Naive thymus-derived CD4-positive, alpha-beta T cell (primary cell): ENCODE measurements around the gene AUP1. TPM values are rescaled to one million over a fixed set of nuclear protein-coding genes. Genes with fewer than 3 reads are reported as not detected.

Source experiments
- ATAC-seq: fragments of 150-1000 bp; cut with Tn5 transposase; 2 replicates; pipeline ENCODE4 v1.10.0; 2021; ENCODE audit warnings: mild to moderate bottlenecking, moderate library complexity
- CTCF ChIA-PET: fragments of 350-600 bp; sonication (Branson Sonifier 250); formaldehyde crosslinking; loops from one replicate; lab custom pipeline; 2021; ENCODE audit warnings: antibody characterized with exemption; lab: Charles Lee
- POLR2A ChIA-PET: fragments of 350-600 bp; sonication (Branson Sonifier 250); formaldehyde crosslinking; loops from one replicate; lab custom pipeline; 2021; ENCODE audit warnings: antibody characterized with exemption, inconsistent platforms; lab: Charles Lee
- DNase-seq, 9 donors: peaks; one replicate each; pipeline versions ENCODE4 v3.0.0 to v3.0.0-alpha.2; 2020 to 2022; ENCODE audit warnings: mixed read lengths in 1 of 9
- H3K27ac ChIP-seq: one replicate; pipeline ENCODE4 v1.7.0; 2013; ENCODE audit warnings: mild to moderate bottlenecking, low read depth, low read length, moderate library complexity
- H3K27me3 ChIP-seq, 2 donors: one replicate each; pipeline ENCODE4 v1.7.0; 2013; ENCODE audit warnings: low read length in 2 of 2, mild to moderate bottlenecking in 2 of 2, moderate library complexity in 2 of 2; ENCODE audit not compliant: control insufficient read depth in 2 of 2, insufficient read depth in 2 of 2
- H3K36me3 ChIP-seq, 3 experiments: 1 replicate in 2 of 3; 2 replicates in 1 of 3; pipeline ENCODE4 v1.7.0; 2013; ENCODE audit warnings: low read length in 3 of 3, mild to moderate bottlenecking in 3 of 3, moderate library complexity in 1 of 3; ENCODE audit not compliant: insufficient read depth in 3 of 3, control insufficient read depth in 2 of 3
- H3K4me1 ChIP-seq, 2 donors: one replicate each; pipeline ENCODE4 v1.7.0; 2013; ENCODE audit warnings: low read length in 2 of 2, mild to moderate bottlenecking in 2 of 2, moderate library complexity in 1 of 2; ENCODE audit not compliant: control insufficient read depth in 2 of 2, insufficient read depth in 2 of 2
- H3K4me3 ChIP-seq: 2 replicates; pipeline ENCODE4 v1.7.0; 2013; ENCODE audit warnings: mild to moderate bottlenecking, low read length
- H3K9me3 ChIP-seq, 3 experiments: 1 replicate in 2 of 3; 2 replicates in 1 of 3; pipeline ENCODE4 v1.7.0; 2013; ENCODE audit warnings: low read length in 3 of 3; ENCODE audit not compliant: control insufficient read depth in 2 of 3
- H3K27ac Mint-ChIP-seq, 9 donors: one replicate each; pipeline ENCODE4 v1.8.0; 2020 to 2022; ENCODE audit warnings: mixed read lengths in 9 of 9, mild to moderate bottlenecking in 8 of 9, moderate library complexity in 5 of 9, inconsistent platforms in 2 of 9
- H3K27me3 Mint-ChIP-seq, 5 donors: one replicate each; pipeline ENCODE4 v1.8.0; 2021 to 2022; ENCODE audit warnings: mixed read lengths in 5 of 5, mild to moderate bottlenecking in 1 of 5
- H3K36me3 Mint-ChIP-seq, 5 donors: one replicate each; pipeline ENCODE4 v1.8.0; 2020 to 2022; ENCODE audit warnings: mixed read lengths in 5 of 5, mild to moderate bottlenecking in 3 of 5, inconsistent platforms in 1 of 5
- H3K4me1 Mint-ChIP-seq, 7 donors: one replicate each; pipeline ENCODE4 v1.8.0; 2020 to 2022; ENCODE audit warnings: mixed read lengths in 7 of 7, mild to moderate bottlenecking in 3 of 7, inconsistent platforms in 1 of 7
- H3K4me3 Mint-ChIP-seq, 10 donors: one replicate each; pipeline ENCODE4 v1.8.0; 2020 to 2022; ENCODE audit warnings: mild to moderate bottlenecking in 10 of 10, mixed read lengths in 10 of 10, moderate library complexity in 6 of 10, inconsistent platforms in 2 of 10
- H3K9me3 Mint-ChIP-seq, 11 donors: one replicate each; pipeline ENCODE4 v1.8.0; 2020 to 2022; ENCODE audit warnings: mixed read lengths in 11 of 11, mild to moderate bottlenecking in 4 of 11, inconsistent platforms in 1 of 11, moderate library complexity in 1 of 11
- intact Hi-C, 2 donors: fragments of 100-400 bp; cut with micrococcal nuclease; formaldehyde crosslinking; loops; one replicate each; pipeline ENCODE4 v1.15.1; 2023
- polyA plus RNA-seq, 2 donors: library from polyadenylated mRNA; unstranded; fragments of 300-500 nt; fragmentation: Illumina TruSeq; gene quantifications; one replicate each; pipeline ENCODE4 v1.2.3, GENCODE V29; 2021
- total RNA-seq, 6 experiments: library from RNA in 5 of 6; stranded (reverse) in 5 of 6; gene quantifications; 1 replicate in 5 of 6; 2 replicates in 1 of 6; pipeline ENCODE4 v1.2.3 and lab custom pipeline; 2021 to 2026

Gene AUP1
- total and polyA plus RNA-seq, 7 experiments from 2014 or later: 69.7 to 160 (median 139) TPM

DNA sequence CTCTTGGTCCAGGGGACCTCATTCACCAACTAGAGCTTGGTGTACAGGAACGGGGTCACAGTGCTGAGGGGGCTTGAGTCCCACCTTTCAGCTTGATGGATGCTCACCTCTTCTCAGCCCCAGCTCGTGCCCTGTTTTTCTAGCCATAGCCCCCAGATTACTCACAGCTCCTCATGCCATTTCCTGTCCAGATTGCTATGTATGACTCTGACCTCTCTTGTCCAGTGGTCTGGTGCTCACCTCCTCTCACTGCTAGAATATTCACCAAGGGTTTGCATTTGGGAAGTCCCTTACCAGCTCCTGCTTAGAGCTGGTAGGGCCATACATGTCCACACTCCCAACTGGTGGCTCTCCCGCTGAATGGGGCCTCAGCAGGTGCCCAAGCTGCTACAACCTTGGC is 36.0 kb downstream of the AUP1 start:
- H3K4me3 ChIP-seq: no peak overlapping the region
- DNase-seq (no peak), ATAC-seq (no peak)
- peaks cover 0 to 7% of the 10 kb centered on the region in 2 donors for H3K27me3 ChIP-seq
- H3K27ac Mint-ChIP-seq: no peak overlapping the region
- peaks cover 5 to 59% (median 8%) of the 10 kb centered on the region in 3 experiments for H3K36me3 ChIP-seq
- peaks cover 2 to 11% of the 10 kb centered on the region in 2 donors for H3K4me1 ChIP-seq
- peaks cover 5 to 12% (median 7%) of the 10 kb centered on the region in 5 donors for H3K27me3 Mint-ChIP-seq
- ChIA-PET POLR2A (interaction anchor here (0.9 to 1.5 kb wide), 2 partner anchors 10 to 23 kb away, joined by 3 to 4 read pairs; partner anchors contain the start of genes CCDC142 and TTC31), CTCF (interaction anchor here (1.8 kb wide), 1 partner anchor 11 kb away, joined by 5 read pairs; the partner anchor contains the start of gene CCDC142)
- no peak overlapping the region for H3K27ac ChIP-seq
- H3K9me3 ChIP-seq: no peaks in the 10 kb centered on the region
- intact Hi-C loops: no loop called here
- H3K4me1 Mint-ChIP-seq: peaks cover 5 to 15% (median 9%) of the 10 kb centered on the region in 7 donors
- H3K4me3 Mint-ChIP-seq: no peak overlapping the region
- peaks cover 14 to 52% (median 23%) of the 10 kb centered on the region in 5 donors for H3K36me3 Mint-ChIP-seq
- H3K9me3 Mint-ChIP-seq: peaks cover 0 to 2% (median 0%) of the 10 kb centered on the region in 11 donors

GRCh38 chr2:74491648-74492544 is 37.6 kb downstream of the AUP1 start:
- Mint-ChIP-seq H3K9me3 (peaks cover 0 to 2% (median 0%) of the 10 kb centered on the region in 11 donors), H3K27ac (no peak overlapping the region), H3K4me3 (no peak overlapping the region), H3K4me1 (peaks cover 0 to 10% (median 1%) of the 10 kb centered on the region in 7 donors), H3K27me3 (no peaks in the 10 kb centered on the region), H3K36me3 (peaks cover 14 to 53% (median 20%) of the 10 kb centered on the region in 5 donors)
- DNase-seq: no peak
- Histone ChIP-seq H3K27ac (no peak overlapping the region), H3K27me3 (no peaks in the 10 kb centered on the region), H3K4me1 (no peaks in the 10 kb centered on the region), H3K36me3 (peaks cover 5 to 68% (median 8%) of the 10 kb centered on the region in 3 experiments), H3K4me3 (no peak overlapping the region), H3K9me3 (no peaks in the 10 kb centered on the region)
- ATAC-seq: no peak
- CTCF ChIA-PET: interaction anchor here (1.8 kb wide), 1 partner anchor 10 kb away, joined by 5 read pairs; the partner anchor contains the start of gene CCDC142
- intact Hi-C loops: no loop called here
- POLR2A ChIA-PET: interaction anchor here (0.7 to 0.9 kb wide), 2 partner anchors 9 to 17 kb away, joined by 3 to 5 read pairs; partner anchors contain the start of genes CCDC142 and TTC31

DNA sequence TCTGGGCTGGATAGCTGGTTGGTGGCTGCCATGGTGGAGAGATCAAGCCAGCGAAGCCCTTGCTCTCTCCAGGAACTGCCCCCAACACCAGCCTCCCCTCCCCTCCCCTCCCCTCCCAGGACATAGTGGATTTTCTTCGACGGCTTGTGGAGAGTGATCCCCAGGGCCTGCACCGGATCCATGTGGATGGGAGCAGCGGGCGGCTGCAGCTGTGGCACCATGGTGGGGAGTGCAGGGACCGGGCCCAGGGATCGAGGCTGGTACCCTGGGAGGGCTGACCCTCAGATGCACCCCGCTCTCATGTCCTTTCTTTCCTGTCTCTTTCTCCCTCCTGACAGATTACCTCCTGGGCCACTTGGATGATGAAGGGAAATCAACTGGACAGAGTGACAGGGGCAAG is 39.6 kb downstream of the AUP1 start:
- Mint-ChIP-seq H3K4me3 (no peak overlapping the region), H3K36me3 (peaks cover 18 to 56% (median 27%) of the 10 kb centered on the region in 5 donors), H3K27ac (no peak overlapping the region), H3K4me1 (peaks cover 3 to 13% (median 10%) of the 10 kb centered on the region in 7 donors), H3K9me3 (peaks cover 0 to 2% (median 0%) of the 10 kb centered on the region in 11 donors), H3K27me3 (no peaks in the 10 kb centered on the region)
- no peak overlapping the region for H3K27ac ChIP-seq
- no peak for ATAC-seq
- H3K36me3 ChIP-seq: peaks cover 5 to 71% (median 8%) of the 10 kb centered on the region in 3 experiments
- H3K27me3 ChIP-seq: no peaks in the 10 kb centered on the region
- intact Hi-C loops: loop anchor here in 1 of 2 donors (10.0 kb wide), 1 partner anchor 1255 kb away; the partner anchor contains the start of genes CCT7 and PRADC1
- ChIA-PET CTCF (no interaction called here), POLR2A (interaction anchor here (1.0 kb wide), 1 partner anchor 17 kb away, joined by 3 read pairs; the partner anchor contains the start of gene MRPL53)
- no peaks in the 10 kb centered on the region for H3K4me1 ChIP-seq
- DNase-seq: no peak
- no peak overlapping the region for H3K4me3 ChIP-seq
- H3K9me3 ChIP-seq: no peaks in the 10 kb centered on the region

GRCh38 chr2:74488643-74489481 is 40.6 kb downstream of the AUP1 start:
- no peak overlapping the region for H3K27ac Mint-ChIP-seq
- peaks cover 3 to 18% (median 10%) of the 10 kb centered on the region in 7 donors for H3K4me1 Mint-ChIP-seq
- CTCF ChIA-PET: interaction anchor here (1.3 kb wide), 1 partner anchor 99 kb away, joined by 4 read pairs; no protein-coding TSS in a partner anchor
- H3K4me3 Mint-ChIP-seq: no peak overlapping the region
- Histone ChIP-seq H3K4me3 (no peak overlapping the region), H3K36me3 (peaks cover 5 to 65% (median 8%) of the 10 kb centered on the region in 3 experiments), H3K27me3 (no peaks in the 10 kb centered on the region), H3K9me3 (no peaks in the 10 kb centered on the region), H3K4me1 (peaks cover 0 to 3% of the 10 kb centered on the region in 2 donors), H3K27ac (no peak overlapping the region)
- POLR2A ChIA-PET: interaction anchor here (0.5 to 1.0 kb wide), 3 partner anchors 16 to 665 kb away, joined by 3 to 5 read pairs (median 4); partner anchors contain the start of genes MRPL53 and WBP1
- no peak for DNase-seq
- no peak for ATAC-seq
- peaks cover 17 to 51% (median 27%) of the 10 kb centered on the region in 5 donors for H3K36me3 Mint-ChIP-seq
- intact Hi-C loops: loop anchor here in 1 of 2 donors (10.0 kb wide), 1 partner anchor 1254 kb away; the partner anchor contains the start of genes CCT7 and PRADC1
- peaks cover 0 to 2% (median 0%) of the 10 kb centered on the region in 11 donors for H3K9me3 Mint-ChIP-seq
- H3K27me3 Mint-ChIP-seq: no peaks in the 10 kb centered on the region

DNA sequence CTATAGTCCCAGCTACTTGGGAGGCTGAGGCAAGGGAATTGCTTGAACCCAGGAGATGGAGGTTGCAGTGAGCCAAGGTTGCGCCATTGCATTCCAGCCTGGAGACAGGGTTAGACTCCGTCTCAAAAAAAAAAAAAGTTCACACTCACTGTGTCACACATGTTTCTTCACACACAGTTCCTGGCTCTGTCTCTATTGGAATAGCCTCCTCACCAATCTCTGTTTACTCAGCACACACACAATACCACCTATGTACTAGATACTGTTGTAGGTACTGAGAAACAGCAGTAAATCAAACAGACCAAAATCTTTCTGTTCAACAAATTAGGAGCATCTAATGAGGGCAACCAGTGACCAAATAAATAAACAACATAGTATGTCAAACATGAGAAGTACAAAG is 43.4 kb downstream of the AUP1 start:
- Mint-ChIP-seq H3K4me1 (peaks cover 15 to 40% (median 25%) of the 10 kb centered on the region in 7 donors), H3K27ac (no peak overlapping the region), H3K4me3 (peak overlapping the region in 1 of 10 donors; percentile 28), H3K9me3 (peaks cover 0 to 2% (median 0%) of the 10 kb centered on the region in 11 donors), H3K36me3 (peaks cover 13 to 30% (median 24%) of the 10 kb centered on the region in 5 donors), H3K27me3 (no peaks in the 10 kb centered on the region)
- DNase-seq (no peak), ATAC-seq (no peak)
- peaks cover 16 to 19% of the 10 kb centered on the region in 2 donors for H3K4me1 ChIP-seq
- no peak overlapping the region for H3K4me3 ChIP-seq
- H3K36me3 ChIP-seq: peaks cover 5 to 50% (median 8%) of the 10 kb centered on the region in 3 experiments
- intact Hi-C loops: loop anchor here in 1 of 2 donors (10.0 kb wide), 1 partner anchor 1251 kb away; the partner anchor contains the start of genes CCT7 and PRADC1
- ChIA-PET CTCF (interaction anchor here (0.6 kb wide), 1 partner anchor 103 kb away, joined by 3 read pairs; no protein-coding TSS in a partner anchor), POLR2A (no interaction called here)
- no peak overlapping the region for H3K27ac ChIP-seq
- H3K27me3 ChIP-seq: no peaks in the 10 kb centered on the region
- H3K9me3 ChIP-seq: no peaks in the 10 kb centered on the region
